Activated naive CD8-positive, alpha-beta T cell treated with anti-CD3 and anti-CD28 coated beads, Interleukin-2, amount 10 ng/mL, durations not matched to agents 7 days and 5 days (primary cell): Measurements from ENCODE around the gene LIM2. TPM values are rescaled to one million over a fixed set of nuclear protein-coding genes. Genes with fewer than 3 reads are reported as not detected.

ENCODE experiments used
- ATAC-seq: fragments of 150-1000 bp; cut with Tn5 transposase; one replicate; pipeline ENCODE4 v1.10.0; 2021; ENCODE audit warnings: low read depth, moderate library complexity
- POLR2A ChIA-PET: fragments of 350-600 bp; sonication (Branson Sonifier 250); formaldehyde crosslinking; loops from one replicate; lab custom pipeline; 2021; ENCODE audit warnings: antibody characterized with exemption; lab: Charles Lee
- DNase-seq: peaks from one replicate; pipeline ENCODE4 v3.0.0; 2021
- H3K27ac Mint-ChIP-seq: one replicate; pipeline ENCODE4 v1.8.0; 2022; ENCODE audit warnings: mild to moderate bottlenecking, mixed read lengths
- H3K27me3 Mint-ChIP-seq: one replicate; pipeline ENCODE4 v1.8.0; 2022; ENCODE audit warnings: mild to moderate bottlenecking, moderate library complexity, mixed read lengths
- H3K36me3 Mint-ChIP-seq: one replicate; pipeline ENCODE4 v1.8.0; 2021; ENCODE audit warnings: mild to moderate bottlenecking, mixed read lengths
- H3K4me1 Mint-ChIP-seq: one replicate; pipeline ENCODE4 v1.8.0; 2021; ENCODE audit warnings: mixed read lengths
- H3K4me3 Mint-ChIP-seq: one replicate; pipeline ENCODE4 v1.8.0; 2022; ENCODE audit warnings: mild to moderate bottlenecking, moderate library complexity, mixed read lengths
- H3K9me3 Mint-ChIP-seq: one replicate; pipeline ENCODE4 v1.8.0; 2021; ENCODE audit warnings: mixed read lengths
- total RNA-seq, 2 experiments: library from RNA; stranded (reverse); gene quantifications; one replicate each; pipeline ENCODE4 v1.2.3, GENCODE V29; 2021

The LIM2 gene
- total RNA-seq, 2 experiments from 2014 or later = not detected

DNA sequence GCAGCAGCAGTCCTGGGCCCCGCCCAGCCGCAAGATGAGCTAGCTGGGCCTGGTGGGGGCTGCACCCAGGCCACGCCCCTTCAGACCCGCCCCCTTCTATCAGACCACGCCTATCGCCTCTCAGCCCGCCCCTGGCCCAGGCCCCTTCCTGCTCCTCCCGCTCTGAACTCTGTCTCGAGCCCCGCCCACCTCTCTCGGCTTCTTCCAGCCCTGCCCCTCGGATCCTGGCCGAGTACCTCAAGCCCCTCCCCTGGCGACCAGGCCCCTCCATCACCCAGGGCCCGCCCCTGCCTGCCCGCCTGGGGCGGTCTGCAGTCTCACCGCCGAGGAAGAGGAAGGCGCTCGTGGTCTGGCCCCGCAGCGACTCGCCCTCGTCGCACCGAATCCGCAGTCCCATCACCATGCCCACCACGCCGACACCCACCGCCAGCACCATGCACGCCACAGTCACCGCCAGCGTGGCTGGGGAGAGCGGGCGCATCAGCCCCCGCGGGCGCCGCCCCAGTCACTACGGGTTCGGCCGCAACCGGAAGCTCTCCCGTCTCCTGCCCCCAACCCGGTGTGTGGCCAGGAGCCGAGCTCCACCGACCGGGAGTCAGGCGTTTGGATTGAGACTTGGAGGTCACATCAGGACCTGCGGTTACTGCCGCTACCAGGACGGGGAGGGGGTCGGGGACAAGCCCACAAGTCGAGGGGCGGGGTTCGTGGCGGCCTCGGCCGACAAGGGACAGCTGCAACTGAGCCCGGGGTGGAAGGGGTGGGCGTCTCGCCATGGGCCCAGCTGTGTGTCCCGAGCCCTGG, 20.0 kb downstream of the LIM2 start:
- peak; percentile 96 for DNase-seq
- POLR2A ChIA-PET = interaction anchor here (0.6 to 6.4 kb wide), 9 partner anchors 8 to 28 kb away, joined by 3 to 85 read pairs (median 3); partner anchors contain the start of gene LIM2
- Mint-ChIP-seq H3K4me3 (peak overlapping the region; percentile 94), H3K4me1 (peaks cover 53% of the 10 kb centered on the region), H3K27ac (peak overlapping the region; percentile 94), H3K27me3 (no peaks in the 10 kb centered on the region), H3K9me3 (no peaks in the 10 kb centered on the region), H3K36me3 (peaks cover 27% of the 10 kb centered on the region)
- ATAC-seq = peak; percentile 73

DNA sequence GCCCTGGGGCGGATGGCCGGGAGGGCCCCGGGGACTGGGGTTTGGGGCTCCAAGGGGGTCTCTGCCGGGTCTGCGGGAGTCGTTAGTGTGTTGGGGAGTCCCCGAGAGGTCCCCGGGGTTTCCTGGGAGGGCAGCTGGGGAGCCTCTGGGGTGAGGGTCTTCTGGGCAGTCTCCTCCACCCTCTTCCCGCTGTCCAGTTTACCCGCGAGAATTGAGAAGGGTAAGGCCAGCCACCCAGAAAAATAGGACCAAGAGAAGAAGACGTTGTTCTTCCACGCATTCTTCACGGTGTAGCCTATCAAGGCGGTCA, 20.6 kb downstream of the LIM2 start:
- no peaks in the 10 kb centered on the region for H3K27me3 Mint-ChIP-seq
- H3K27ac Mint-ChIP-seq = peak overlapping the region; percentile 94
- peaks cover 56% of the 10 kb centered on the region for H3K4me1 Mint-ChIP-seq
- peak overlapping the region; percentile 94 for H3K4me3 Mint-ChIP-seq
- POLR2A ChIA-PET = interaction anchor here (0.6 to 6.4 kb wide), 7 partner anchors 8 to 28 kb away, joined by 3 to 85 read pairs (median 3); no protein-coding TSS in a partner anchor
- DNase-seq (no peak), ATAC-seq (no peak)
- no peaks in the 10 kb centered on the region for H3K9me3 Mint-ChIP-seq
- H3K36me3 Mint-ChIP-seq = peaks cover 29% of the 10 kb centered on the region

DNA sequence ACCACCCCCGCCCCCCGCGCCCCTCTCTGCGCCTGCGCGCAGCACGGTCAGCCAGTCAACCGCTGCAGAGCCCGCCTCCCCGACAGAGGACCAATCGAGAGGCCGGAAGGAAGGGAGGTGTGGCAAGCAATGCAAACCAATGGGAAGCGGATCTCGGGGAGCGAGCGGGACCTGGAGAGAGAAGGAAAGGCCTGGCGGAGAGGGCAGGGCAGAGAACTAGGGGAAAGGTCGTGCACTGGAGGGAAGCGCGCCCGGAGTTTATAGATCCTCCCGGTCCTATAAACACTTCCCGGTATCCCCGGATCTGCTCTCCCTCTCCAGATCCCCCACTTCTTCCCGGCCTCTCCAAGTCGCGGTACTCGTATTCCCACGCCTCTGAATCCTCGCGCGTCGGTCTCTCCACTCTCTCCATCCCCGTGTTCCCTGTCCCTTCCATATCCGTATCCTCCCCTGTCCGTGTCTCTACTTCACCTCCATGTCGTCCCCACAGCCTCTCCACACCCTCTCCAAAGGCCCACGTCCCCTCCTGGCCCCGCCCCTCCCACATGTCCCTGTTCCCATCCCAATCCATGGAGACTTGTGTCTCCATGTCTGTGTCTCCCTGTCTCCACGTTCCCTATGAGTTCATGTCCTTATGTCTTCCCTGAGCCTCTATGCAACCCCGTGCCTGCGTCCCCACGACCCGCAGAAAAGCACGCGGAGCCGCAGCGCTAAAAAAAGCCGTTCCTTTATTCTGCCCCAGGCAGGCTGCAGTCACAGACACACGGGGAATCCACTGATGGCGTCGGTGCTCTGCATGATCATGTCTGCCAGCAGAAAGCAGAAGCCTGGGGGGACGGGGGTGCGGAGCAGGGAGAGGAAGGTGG, 21.2 kb downstream of the LIM2 start:
- DNase-seq = peak; percentile 87
- POLR2A ChIA-PET = interaction anchor here (0.6 to 2.5 kb wide), 5 partner anchors 12 to 29 kb away, joined by 3 to 11 read pairs (median 7); no protein-coding TSS in a partner anchor
- Mint-ChIP-seq H3K36me3 (peaks cover 29% of the 10 kb centered on the region), H3K9me3 (no peaks in the 10 kb centered on the region), H3K4me3 (peak overlapping the region; percentile 94), H3K27ac (peak overlapping the region; percentile 94), H3K4me1 (peaks cover 58% of the 10 kb centered on the region), H3K27me3 (no peaks in the 10 kb centered on the region)
- peak; percentile 51 for ATAC-seq

DNA sequence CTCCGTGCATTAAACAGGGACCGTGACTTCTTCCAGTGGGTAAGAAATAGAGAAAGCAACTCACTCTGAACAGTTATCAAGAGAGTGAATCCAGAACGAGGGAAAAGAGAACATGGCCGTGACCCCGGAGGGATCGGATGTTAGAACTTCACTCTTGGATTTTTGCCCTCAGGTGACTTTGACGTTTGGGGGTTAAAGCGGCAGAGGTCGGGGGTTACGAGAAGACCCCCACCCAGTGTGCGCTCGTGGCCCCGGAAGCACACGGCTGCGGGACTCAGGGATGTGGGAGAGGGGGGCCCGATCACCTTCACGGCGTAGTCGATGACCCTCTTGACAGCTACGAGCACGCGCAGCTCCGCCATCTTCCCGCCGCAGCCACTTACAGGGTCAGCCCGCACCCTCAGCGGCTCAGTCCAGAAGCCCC, 21.8 kb downstream of the LIM2 start, which contains the start of gene ETFB:
Gene ETFB (minus strand): TSS at position 424 of the 424 bp plus-strand sequence. CDS start 62 bp downstream, at position 362.
- H3K9me3 Mint-ChIP-seq = no peaks in the 10 kb centered on the region
- peaks cover 28% of the 10 kb centered on the region for H3K36me3 Mint-ChIP-seq
- no peaks in the 10 kb centered on the region for H3K27me3 Mint-ChIP-seq
- H3K4me3 Mint-ChIP-seq = peak within 1 kb of the TSS; percentile 94
- no peak for ATAC-seq
- peak within 1 kb of the TSS; percentile 94 for H3K27ac Mint-ChIP-seq
- DNase-seq = no peak
- POLR2A ChIA-PET = interaction anchor here (1.1 to 2.5 kb wide), 4 partner anchors 11 to 29 kb away, joined by 7 to 11 read pairs (median 8); no protein-coding TSS in a partner anchor
- peaks cover 56% of the 10 kb centered on the region for H3K4me1 Mint-ChIP-seq

DNA sequence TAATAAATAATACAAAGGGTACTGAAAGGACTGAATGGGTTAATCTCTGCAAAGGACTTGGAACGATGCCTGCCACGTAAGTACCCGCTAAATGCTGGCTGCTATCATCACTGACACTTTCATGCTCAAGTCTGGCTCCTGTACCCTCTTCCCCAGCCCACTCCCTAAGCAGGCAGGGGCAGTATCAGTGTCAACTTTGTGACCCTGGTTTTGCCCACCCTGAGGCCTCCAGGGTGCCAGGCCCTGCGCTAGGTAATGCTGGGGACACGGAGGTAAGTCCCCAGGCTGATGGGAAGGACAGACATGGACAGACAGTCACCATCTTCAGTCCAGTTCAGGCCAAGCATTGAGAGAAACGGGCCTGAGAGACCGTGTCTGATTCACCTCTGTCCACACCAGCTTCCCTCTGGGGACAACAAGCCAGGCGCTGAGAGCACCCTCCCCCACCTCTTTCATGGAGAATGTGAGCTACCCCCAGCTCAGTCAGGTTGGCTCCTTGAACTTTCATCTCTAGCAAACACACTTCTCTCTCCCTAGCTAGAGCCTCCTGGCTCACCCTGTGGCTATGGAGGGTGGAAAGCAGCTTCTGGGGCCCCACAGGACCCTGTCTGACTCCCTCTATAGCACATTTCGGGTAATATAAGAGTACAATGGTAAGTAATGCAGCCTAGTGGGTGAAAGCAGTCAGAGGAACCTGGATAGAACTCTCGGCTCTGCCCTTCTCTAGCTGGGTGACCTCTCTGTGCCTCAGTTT, 22.4 kb downstream of the LIM2 start:
- H3K4me3 Mint-ChIP-seq = peak overlapping the region; percentile 94
- H3K27me3 Mint-ChIP-seq = no peaks in the 10 kb centered on the region
- POLR2A ChIA-PET = interaction anchor here (0.5 to 2.5 kb wide), 6 partner anchors 11 to 640 kb away, joined by 3 to 11 read pairs (median 7); no protein-coding TSS in a partner anchor
- ATAC-seq (no peak), DNase-seq (peak; percentile 52)
- no peaks in the 10 kb centered on the region for H3K9me3 Mint-ChIP-seq
- peaks cover 53% of the 10 kb centered on the region for H3K4me1 Mint-ChIP-seq
- peaks cover 25% of the 10 kb centered on the region for H3K36me3 Mint-ChIP-seq
- H3K27ac Mint-ChIP-seq = peak overlapping the region; percentile 94

DNA sequence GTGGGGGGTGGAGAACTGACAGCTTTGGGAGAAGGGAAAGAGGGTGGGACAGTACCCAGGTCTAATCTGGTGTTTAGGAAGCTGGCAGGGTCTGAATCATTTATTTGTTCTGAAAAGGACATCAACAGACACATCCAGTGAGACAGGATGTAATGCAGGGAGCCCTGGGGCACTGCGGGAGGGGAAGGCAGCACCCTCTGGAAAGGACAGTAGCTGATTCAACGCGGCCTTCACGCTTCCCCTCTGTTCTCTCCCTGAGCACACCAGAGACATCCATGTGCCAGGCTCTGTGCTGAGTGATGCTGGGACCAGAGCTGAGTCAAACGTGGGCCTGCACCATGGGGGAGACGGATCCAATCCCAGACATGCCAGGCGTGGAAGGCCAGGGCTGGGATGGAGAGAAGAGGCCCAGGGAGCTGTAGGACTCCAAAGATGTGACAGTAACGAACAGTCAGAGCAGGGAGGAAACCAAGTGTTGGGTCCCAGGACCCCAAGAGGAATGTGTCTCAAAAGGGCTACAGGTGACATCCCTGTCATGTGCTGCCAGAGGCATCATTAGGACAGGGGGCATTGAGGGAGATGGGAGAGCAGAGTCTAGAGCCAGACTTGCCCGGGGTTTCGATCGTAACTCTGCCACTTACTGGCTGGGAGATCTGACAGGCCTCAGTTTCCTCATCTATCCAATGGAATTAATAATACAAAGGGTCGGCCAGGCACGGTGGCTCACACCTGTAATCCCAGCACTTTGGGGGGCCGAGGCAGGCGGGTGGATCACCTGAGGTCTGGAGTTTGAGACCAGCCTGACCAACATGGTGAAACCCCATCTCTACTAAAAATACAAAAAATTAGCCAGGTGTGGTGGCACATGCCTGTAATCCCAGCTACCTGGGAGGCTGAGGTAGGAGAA, 23.3 kb downstream of the LIM2 start:
- Mint-ChIP-seq H3K36me3 (peaks cover 22% of the 10 kb centered on the region), H3K27ac (peak overlapping the region; percentile 48), H3K4me3 (peak overlapping the region; percentile 62), H3K27me3 (no peaks in the 10 kb centered on the region), H3K9me3 (no peaks in the 10 kb centered on the region), H3K4me1 (peaks cover 50% of the 10 kb centered on the region)
- POLR2A ChIA-PET = interaction anchor here (1.0 to 2.5 kb wide), 4 partner anchors 10 to 77 kb away, joined by 3 to 11 read pairs (median 3); no protein-coding TSS in a partner anchor
- ATAC-seq (no peak), DNase-seq (no peak)

DNA sequence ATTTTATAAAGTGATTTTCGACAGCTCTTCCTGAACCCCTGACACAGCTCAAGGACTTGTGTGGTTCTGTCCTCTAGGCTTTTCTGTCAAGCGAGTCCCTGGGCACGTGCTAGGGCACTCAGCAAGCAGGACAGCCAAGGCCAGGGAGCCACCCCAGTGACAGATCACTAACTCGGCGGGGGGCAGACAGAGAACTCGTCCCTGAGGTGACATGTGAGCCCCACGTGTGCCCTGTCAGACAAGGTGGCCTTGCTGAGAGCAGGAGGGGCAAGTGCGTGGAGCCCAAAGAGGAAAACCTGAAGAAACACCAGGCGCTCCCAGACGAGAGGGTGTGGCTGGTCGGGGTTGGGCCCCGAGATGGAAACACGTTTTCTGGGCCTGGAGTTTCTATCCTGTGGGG, 26.5 kb downstream of the LIM2 start:
- H3K27me3 Mint-ChIP-seq = no peaks in the 10 kb centered on the region
- DNase-seq = no peak
- POLR2A ChIA-PET = interaction anchor here (3.3 kb wide), 1 partner anchor 33 kb away, joined by 17 read pairs; no protein-coding TSS in a partner anchor
- no peaks in the 10 kb centered on the region for H3K9me3 Mint-ChIP-seq
- H3K36me3 Mint-ChIP-seq = peaks cover 35% of the 10 kb centered on the region
- ATAC-seq = no peak
- peaks cover 47% of the 10 kb centered on the region for H3K4me1 Mint-ChIP-seq
- H3K27ac Mint-ChIP-seq = no peak overlapping the region
- no peak overlapping the region for H3K4me3 Mint-ChIP-seq

DNA sequence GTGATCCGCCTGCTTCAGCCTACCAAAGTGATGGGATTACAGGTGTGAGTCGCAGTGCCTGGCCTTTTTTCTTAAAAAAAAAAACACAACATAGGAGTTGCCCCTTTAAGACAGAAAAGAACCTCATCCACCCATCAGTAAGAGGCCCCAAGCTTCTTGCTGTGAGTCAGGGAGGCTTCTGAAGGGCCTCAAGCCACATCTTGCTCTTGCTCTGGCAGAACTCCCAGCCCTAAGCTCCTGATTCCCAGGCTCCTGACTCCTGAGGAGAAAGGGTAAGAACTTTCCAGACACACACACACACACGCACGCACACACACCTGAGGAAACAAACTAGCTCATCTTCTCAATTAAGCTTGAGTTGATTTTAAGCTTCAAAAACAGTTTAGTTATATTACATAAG, 28.5 kb downstream of the LIM2 start:
- Mint-ChIP-seq H3K36me3 (peaks cover 37% of the 10 kb centered on the region), H3K27me3 (no peaks in the 10 kb centered on the region), H3K4me3 (no peak overlapping the region), H3K9me3 (no peaks in the 10 kb centered on the region), H3K27ac (no peak overlapping the region), H3K4me1 (peaks cover 50% of the 10 kb centered on the region)
- POLR2A ChIA-PET = interaction anchor here (0.9 to 1.3 kb wide), 4 partner anchors 9 to 35 kb away, joined by 3 to 5 read pairs (median 4); partner anchors contain the start of gene NKG7
- ATAC-seq = no peak
- no peak for DNase-seq

DNA sequence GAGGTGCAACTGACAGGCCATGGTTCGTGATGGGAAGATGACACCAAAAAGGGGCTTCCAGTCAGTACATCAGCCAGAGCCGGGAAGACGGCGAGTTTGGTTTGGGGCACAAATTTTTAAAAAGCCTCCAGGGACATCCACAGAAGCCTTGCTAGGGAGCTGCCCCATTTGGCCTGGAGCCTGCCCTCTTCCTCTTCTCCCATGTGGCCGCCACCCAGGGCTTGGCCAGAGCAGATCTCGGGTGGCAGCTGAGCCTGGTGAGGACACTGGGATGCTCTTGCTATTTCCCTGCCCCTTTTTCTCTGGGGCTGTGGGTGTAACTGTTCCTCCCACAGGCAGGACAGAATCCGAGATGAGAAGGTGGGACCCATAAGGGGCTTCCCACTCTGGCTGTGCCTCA, 29.8 kb downstream of the LIM2 start:
- Mint-ChIP-seq H3K27ac (no peak overlapping the region), H3K9me3 (no peaks in the 10 kb centered on the region), H3K4me1 (peaks cover 40% of the 10 kb centered on the region), H3K4me3 (no peak overlapping the region), H3K27me3 (no peaks in the 10 kb centered on the region), H3K36me3 (peaks cover 27% of the 10 kb centered on the region)
- POLR2A ChIA-PET = interaction anchor here (1.0 kb wide), 1 partner anchor 14 kb away, joined by 3 read pairs; no protein-coding TSS in a partner anchor
- ATAC-seq = no peak
- no peak for DNase-seq

DNA sequence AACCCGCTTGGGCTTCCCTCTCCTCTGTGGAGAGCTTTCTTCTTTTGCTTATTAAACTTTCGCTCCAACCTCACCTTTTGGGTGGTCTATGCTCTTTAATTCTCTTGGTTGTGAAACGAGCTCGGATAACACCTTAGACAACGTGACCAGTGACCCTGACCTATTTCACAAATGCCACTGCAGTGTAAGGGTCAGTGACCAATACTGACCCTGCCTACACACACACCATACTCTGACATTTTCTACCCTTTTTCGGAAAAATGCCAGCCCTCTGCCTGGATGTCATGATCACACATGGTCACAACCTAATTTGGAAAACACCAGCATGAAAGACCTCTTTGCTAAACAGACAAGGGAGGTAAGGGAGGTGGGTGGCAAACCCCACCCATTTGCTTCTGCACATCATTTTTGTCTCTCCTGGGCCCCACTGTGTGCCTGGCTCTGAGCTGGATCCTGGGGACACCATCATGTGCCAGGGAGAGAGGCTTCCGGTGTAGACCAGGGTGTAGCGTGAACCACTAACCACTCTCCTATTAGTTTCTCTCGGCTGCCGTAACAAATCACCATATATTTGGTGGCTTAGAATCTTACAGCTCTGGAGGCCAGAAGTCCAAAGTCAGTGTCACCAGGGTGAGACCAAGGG, 31.5 kb downstream of the LIM2 start:
- DNase-seq (no peak), ATAC-seq (no peak)
- POLR2A ChIA-PET = no interaction called here
- no peak overlapping the region for H3K4me3 Mint-ChIP-seq
- H3K27ac Mint-ChIP-seq = peak overlapping the region; percentile 42
- no peaks in the 10 kb centered on the region for H3K9me3 Mint-ChIP-seq
- peaks cover 31% of the 10 kb centered on the region for H3K36me3 Mint-ChIP-seq
- H3K4me1 Mint-ChIP-seq = peaks cover 28% of the 10 kb centered on the region
- H3K27me3 Mint-ChIP-seq = no peaks in the 10 kb centered on the region

DNA sequence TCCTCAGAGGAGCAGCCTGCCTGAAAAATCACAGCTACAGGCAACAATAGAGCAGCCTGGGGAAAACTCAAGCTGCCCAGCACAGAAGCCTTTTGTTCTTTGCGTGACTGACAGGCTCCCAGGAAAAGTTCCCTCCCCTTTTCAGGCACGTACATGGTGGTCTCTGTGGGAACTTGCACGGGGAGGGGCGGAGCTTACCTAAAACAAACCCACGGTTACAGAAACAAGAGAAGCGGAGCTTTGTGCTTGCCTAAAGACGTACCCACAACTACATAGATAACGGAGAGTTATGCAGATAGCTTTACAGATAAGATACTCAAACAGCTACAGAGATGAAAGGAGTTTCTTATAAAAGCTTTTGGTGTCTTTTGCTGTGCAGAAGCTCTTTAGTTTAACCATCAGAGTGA, 33.0 kb downstream of the LIM2 start:
- Mint-ChIP-seq H3K27me3 (peaks cover under 1% of the 10 kb centered on the region), H3K4me3 (peak overlapping the region; percentile 72), H3K4me1 (peaks cover 25% of the 10 kb centered on the region), H3K36me3 (peaks cover 31% of the 10 kb centered on the region), H3K9me3 (no peaks in the 10 kb centered on the region), H3K27ac (peak overlapping the region; percentile 84)
- POLR2A ChIA-PET = interaction anchor here (0.8 to 1.9 kb wide), 5 partner anchors 11 to 41 kb away, joined by 3 to 11 read pairs (median 4); partner anchors contain the start of genes ETFB and NKG7
- DNase-seq (no peak), ATAC-seq (peak; percentile 80)
